ENCODE results near the gene VIPR2.

VIPR2 gene

GRCh38 chr7:159031135-159031701, 113.4 kb downstream of the VIPR2 start:
- H3K27ac ChIP-seq = no peak overlapping the region
- H3K4me3 ChIP-seq (ENCODE audit: low read depth in 1 of 2, low read length in 1 of 2) = no peak overlapping the region
- TF ChIP-seq, protein P1, sequence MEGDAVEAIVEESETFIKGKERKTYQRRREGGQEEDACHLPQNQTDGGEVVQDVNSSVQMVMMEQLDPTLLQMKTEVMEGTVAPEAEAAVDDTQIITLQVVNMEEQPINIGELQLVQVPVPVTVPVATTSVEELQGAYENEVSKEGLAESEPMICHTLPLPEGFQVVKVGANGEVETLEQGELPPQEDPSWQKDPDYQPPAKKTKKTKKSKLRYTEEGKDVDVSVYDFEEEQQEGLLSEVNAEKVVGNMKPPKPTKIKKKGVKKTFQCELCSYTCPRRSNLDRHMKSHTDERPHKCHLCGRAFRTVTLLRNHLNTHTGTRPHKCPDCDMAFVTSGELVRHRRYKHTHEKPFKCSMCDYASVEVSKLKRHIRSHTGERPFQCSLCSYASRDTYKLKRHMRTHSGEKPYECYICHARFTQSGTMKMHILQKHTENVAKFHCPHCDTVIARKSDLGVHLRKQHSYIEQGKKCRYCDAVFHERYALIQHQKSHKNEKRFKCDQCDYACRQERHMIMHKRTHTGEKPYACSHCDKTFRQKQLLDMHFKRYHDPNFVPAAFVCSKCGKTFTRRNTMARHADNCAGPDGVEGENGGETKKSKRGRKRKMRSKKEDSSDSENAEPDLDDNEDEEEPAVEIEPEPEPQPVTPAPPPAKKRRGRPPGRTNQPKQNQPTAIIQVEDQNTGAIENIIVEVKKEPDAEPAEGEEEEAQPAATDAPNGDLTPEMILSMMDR (IDR thresholded peaks at IDR 0.05) = no peak

DNA sequence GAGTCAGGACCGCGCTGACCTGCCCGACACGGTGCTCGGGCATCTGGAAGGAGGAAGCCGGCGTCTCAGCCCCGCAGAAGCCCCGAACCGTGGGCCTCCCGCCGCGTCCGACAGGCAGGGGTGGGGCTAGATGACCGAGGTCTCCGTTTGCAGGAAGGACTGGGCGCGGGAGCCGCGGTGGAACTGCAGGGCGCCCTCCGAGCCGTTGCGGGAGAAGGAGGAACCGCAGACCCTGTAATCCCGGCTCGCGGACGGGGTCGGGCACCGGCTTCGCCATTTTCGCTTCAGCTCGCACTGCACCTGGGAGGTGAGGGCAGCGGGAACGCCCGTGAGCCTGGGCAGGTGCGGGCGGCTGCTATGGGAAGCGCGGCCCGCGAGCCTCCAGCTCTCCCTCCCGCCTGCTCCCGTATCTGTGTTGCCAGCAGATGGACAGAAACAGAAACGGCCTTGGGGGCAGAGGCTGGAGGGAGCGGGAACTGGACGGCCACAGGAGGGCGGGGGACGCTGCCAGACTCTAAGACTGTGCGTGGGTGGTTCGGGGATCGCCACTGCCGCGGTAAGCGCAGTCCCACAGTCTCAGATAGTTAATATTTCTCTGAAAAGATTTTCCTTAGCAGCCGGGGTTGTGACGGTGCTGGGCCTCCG, 114.1 kb downstream of the VIPR2 start:
- Histone ChIP-seq H3K27ac (no peak overlapping the region), H3K36me3 (no peaks in the 10 kb centered on the region), H3K4me1 (ENCODE audit: control insufficient read depth in 1 of 2, insufficient read depth in 1 of 2, low read depth in 1 of 2, low read length in 1 of 2) (no peaks in the 10 kb centered on the region), H3K27me3 (peaks cover 63% of the 10 kb centered on the region), H3K9me3 (no peaks in the 10 kb centered on the region), H3K4me3 (ENCODE audit: low read depth in 1 of 2, low read length in 1 of 2) (peak overlapping the region in 1 of 2 experiments; percentile 3)
- TF ChIP-seq, protein P1 (IDR thresholded peaks at IDR 0.05) = no peak

More at GRCh38 chr7:159031135-159031701, 113.4 kb downstream of the VIPR2 start:
- no peaks in the 10 kb centered on the region for H3K4me1 ChIP-seq (ENCODE audit: control insufficient read depth in 1 of 2, insufficient read depth in 1 of 2, low read depth in 1 of 2, low read length in 1 of 2)
- H3K36me3 ChIP-seq = no peaks in the 10 kb centered on the region
- peaks cover 63% of the 10 kb centered on the region for H3K27me3 ChIP-seq
- H3K9me3 ChIP-seq = no peaks in the 10 kb centered on the region

GRCh38 chr7:159028508-159029401, 115.9 kb downstream of the VIPR2 start:
- no peaks in the 10 kb centered on the region for H3K36me3 ChIP-seq
- no peak overlapping the region for H3K4me3 ChIP-seq (ENCODE audit: low read depth in 1 of 2, low read length in 1 of 2)
- no peak overlapping the region for H3K27ac ChIP-seq
- peaks cover 63% of the 10 kb centered on the region for H3K27me3 ChIP-seq
- H3K9me3 ChIP-seq = no peaks in the 10 kb centered on the region
- H3K4me1 ChIP-seq (ENCODE audit: control insufficient read depth in 1 of 2, insufficient read depth in 1 of 2, low read depth in 1 of 2, low read length in 1 of 2) = no peaks in the 10 kb centered on the region
- TF ChIP-seq, protein P1 (IDR thresholded peaks at IDR 0.05) = no peak

DNA sequence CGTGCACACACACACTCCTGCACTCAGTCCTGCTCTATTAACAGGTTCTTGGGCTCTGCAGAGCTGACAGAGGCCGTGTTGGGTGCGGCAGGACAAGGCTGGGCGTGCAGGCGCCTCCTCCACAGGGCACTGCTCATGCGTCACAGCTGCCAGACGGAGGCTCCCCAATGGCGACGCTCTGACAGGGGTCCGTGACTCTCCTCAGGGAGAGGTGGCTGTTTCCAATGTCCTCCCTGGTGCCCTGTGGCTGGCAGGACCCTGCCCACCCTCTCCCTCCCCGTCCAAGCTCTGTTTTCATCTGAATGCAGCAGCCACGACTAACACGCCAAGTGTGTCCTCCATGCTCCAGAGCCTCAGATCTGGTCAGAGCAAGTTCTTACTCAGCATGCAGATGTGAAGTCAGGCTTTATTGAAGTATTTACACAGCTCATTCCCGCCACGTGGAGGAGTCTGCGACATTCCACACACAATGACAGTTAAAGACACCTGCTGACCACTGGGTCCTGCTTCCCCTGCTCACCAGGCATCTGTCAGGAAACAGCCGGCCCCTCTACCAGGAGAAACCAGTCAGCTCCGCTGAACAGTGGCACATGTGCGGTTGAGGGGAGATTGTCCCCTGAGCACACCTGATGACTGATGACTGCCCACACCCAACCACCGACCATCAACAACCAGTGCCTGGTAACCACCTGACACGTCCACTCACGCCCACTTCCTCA, 116.7 kb downstream of the VIPR2 start:
- no peaks in the 10 kb centered on the region for H3K9me3 ChIP-seq
- H3K27me3 ChIP-seq = peaks cover 57% of the 10 kb centered on the region
- H3K36me3 ChIP-seq = no peaks in the 10 kb centered on the region
- no peak overlapping the region for H3K27ac ChIP-seq
- TF ChIP-seq, protein P1 (IDR thresholded peaks at IDR 0.05) = no peak
- no peak overlapping the region for H3K4me3 ChIP-seq (ENCODE audit: low read depth in 1 of 2, low read length in 1 of 2)
- no peaks in the 10 kb centered on the region for H3K4me1 ChIP-seq (ENCODE audit: control insufficient read depth in 1 of 2, insufficient read depth in 1 of 2, low read depth in 1 of 2, low read length in 1 of 2)

DNA sequence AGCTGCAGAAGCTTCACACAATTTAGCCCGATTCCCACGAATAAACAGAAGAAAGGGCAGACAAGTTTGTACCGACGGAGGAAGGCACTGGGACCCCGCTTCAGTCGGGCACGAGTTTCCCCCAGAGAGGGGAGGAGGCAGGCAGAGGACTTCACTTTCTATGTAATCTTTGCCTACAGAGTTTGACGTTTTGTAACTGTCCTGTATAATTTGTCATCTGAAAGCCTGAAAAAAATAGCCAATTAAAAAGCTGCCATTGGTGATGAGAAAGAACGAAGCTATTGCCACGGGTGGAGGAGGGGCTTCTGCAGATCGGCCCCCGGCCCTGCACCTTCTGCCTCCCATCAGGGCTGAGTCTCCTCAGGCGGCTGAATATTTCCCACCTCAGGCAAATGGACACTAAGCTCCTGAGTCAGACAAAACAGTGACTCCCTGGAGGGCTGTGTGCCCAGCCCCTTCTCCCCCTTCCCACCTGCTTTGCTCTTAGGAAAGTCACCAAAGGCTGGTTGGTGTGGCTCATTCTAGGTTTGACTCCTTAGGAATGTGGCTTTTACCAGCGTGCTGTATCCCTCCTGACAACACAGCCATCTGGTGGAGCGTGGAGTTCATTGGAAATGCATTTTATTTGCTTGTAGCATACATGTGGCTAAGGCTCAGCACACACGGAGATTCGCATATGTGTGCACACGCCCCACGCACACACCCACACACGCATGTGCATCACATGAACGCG, 117.4 kb downstream of the VIPR2 start:
- H3K27ac ChIP-seq = no peak overlapping the region
- TF ChIP-seq, protein P1 (IDR thresholded peaks at IDR 0.05) = no peak
- no peaks in the 10 kb centered on the region for H3K4me1 ChIP-seq (ENCODE audit: control insufficient read depth in 1 of 2, insufficient read depth in 1 of 2, low read depth in 1 of 2, low read length in 1 of 2)
- H3K36me3 ChIP-seq = no peaks in the 10 kb centered on the region
- H3K4me3 ChIP-seq (ENCODE audit: low read depth in 1 of 2, low read length in 1 of 2) = no peak overlapping the region
- H3K27me3 ChIP-seq = peaks cover 49% of the 10 kb centered on the region
- no peaks in the 10 kb centered on the region for H3K9me3 ChIP-seq

Data from neutrophil (primary cell).